Measurements from ENCODE around the gene FILIP1L. TPM values are rescaled to one million over a fixed set of nuclear protein-coding genes. Genes with fewer than 3 reads are reported as not detected.
"Not testable (repeated sequence)": the region's sequence is repeated elsewhere in the genome, so short reads cannot be mapped to it uniquely, and the experiment has no call there.

Gene FILIP1L
- total RNA-seq, 1 donor from 2014 or later = 33.4 TPM

DNA sequence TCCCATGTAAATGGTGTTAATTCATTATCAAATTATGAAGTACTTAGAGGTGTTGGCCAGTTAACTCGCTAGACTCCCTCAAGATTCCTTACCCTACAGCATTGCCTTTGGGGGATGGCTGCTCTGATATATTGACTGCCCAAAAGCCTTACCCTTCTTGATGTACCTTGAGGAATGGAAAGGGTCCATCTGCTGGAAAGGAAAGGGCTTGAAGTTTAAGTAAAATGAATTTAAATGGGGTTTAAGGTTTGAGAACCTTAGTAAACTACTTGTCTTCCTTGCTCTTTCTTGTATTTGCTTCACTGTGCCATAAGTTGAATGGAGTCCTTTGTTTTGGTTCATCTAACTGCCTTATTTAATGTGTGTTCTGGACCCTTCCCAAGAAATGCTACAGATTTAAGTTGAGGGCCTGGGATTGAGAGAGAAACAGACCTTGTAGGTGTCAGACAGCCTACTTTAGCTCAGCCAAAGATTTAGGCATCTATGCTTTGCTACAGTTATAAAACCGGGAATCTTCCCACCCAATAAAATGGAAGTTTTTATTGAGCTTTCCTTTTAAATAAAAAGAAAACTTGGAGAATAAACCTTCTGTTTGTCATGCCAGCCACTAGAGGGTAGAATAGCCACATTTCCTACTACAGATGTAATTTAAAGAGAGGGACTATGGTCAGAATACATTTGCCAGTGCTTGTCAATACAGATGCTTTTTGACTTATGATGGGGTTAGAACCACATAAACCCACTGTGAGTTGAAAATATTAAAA, 271.3 kb downstream of the FILIP1L start:
- H3K4me3 ChIP-seq (ENCODE audit: low read depth, low read length) = no peak overlapping the region
- TF ChIP-seq, protein P1, sequence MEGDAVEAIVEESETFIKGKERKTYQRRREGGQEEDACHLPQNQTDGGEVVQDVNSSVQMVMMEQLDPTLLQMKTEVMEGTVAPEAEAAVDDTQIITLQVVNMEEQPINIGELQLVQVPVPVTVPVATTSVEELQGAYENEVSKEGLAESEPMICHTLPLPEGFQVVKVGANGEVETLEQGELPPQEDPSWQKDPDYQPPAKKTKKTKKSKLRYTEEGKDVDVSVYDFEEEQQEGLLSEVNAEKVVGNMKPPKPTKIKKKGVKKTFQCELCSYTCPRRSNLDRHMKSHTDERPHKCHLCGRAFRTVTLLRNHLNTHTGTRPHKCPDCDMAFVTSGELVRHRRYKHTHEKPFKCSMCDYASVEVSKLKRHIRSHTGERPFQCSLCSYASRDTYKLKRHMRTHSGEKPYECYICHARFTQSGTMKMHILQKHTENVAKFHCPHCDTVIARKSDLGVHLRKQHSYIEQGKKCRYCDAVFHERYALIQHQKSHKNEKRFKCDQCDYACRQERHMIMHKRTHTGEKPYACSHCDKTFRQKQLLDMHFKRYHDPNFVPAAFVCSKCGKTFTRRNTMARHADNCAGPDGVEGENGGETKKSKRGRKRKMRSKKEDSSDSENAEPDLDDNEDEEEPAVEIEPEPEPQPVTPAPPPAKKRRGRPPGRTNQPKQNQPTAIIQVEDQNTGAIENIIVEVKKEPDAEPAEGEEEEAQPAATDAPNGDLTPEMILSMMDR (conservative IDR thresholded peaks at IDR 0.05; ENCODE audit: low read depth, low read length) = peak; percentile 72
- no peak for DNase-seq (ENCODE audit: low read depth)

DNA sequence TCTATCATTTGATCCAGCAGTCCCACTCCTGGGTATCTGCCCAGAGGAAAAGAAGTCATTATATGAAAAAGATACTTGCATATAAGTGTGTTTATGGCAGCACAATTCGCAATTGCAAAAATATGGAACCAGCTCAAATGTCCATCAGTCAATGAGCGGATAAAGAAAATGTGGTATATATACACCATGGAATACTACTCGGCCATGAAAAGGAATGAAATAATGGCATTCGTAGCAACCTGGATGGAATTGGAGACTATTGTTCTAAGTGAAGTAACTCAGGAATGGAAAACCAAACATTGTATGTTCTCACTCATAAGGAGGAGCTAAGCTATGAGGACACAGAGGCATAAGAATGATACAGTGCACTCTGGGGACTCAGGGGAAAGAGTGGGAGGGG, 272.4 kb downstream of the FILIP1L start:
- DNase-seq (ENCODE audit: low read depth); H3K4me3 ChIP-seq (ENCODE audit: low read depth, low read length): not testable (repeated sequence)

DNA sequence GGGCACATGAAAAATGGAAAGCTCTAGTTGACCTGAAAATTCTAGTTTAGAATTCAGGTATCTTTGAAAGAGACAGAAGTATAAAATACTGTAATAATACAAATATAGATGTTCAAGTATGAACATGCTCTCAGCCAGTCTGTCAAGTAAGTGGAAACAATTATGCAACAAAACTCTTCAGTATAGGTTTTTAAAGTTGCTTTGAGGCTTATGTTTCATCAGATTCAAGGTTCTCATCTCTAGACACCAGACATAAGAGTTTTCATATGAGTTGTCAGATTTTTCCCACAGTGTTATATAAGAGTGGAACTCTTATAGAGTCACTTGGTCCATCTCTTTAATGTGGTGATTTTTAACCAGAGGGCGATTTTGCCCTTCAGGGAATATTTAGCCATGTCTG, 274.7 kb downstream of the FILIP1L start:
- TF ChIP-seq, protein P1 (conservative IDR thresholded peaks at IDR 0.05; ENCODE audit: low read depth, low read length) = no peak
- no peak for DNase-seq (ENCODE audit: low read depth)
- no peak overlapping the region for H3K4me3 ChIP-seq (ENCODE audit: low read depth, low read length)

DNA sequence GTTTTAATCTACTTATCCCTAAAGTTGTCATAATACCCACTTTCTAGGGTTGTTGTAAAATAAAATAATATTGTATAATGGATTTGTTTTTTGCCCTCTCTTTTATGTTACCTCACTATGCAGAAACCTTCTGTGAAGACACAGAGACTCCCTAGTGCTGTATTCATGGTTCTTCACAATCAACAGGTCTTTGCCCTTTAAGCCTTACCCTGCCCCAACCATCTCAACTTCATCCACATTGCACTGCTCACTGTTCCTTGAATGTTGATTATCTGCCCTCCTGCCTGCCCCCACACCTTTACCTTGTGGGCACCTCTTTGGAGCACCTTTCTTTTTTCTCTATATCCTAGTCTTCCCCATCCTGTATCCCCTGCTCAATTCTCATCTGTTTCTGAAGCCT, 275.5 kb downstream of the FILIP1L start:
- H3K4me3 ChIP-seq (ENCODE audit: low read depth, low read length) = no peak overlapping the region
- no peak for DNase-seq (ENCODE audit: low read depth)
- TF ChIP-seq, protein P1 (conservative IDR thresholded peaks at IDR 0.05; ENCODE audit: low read depth, low read length) = no peak

DNA sequence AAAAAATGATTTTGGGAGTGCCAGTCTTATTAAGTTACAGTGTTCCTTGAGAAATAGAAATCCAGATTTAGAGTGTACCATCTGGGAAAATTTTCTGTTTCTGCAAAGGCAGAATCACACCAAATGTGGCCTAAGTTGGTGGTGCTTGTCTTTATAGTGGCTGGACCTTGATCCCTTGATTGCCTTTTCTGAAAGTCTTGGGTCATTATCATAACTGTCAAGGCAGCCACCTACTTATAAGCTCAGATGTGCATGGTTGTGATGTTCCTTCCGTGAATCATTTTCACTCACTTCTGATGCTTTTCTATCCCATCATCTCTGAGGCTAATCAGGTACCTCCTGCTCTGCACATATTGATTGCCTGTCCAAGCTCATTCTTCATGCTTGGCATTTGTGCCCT, 276.6 kb downstream of the FILIP1L start:
- no peak overlapping the region for H3K4me3 ChIP-seq (ENCODE audit: low read depth, low read length)
- DNase-seq (ENCODE audit: low read depth) = no peak
- TF ChIP-seq, protein P1 (conservative IDR thresholded peaks at IDR 0.05; ENCODE audit: low read depth, low read length) = no peak

DNA sequence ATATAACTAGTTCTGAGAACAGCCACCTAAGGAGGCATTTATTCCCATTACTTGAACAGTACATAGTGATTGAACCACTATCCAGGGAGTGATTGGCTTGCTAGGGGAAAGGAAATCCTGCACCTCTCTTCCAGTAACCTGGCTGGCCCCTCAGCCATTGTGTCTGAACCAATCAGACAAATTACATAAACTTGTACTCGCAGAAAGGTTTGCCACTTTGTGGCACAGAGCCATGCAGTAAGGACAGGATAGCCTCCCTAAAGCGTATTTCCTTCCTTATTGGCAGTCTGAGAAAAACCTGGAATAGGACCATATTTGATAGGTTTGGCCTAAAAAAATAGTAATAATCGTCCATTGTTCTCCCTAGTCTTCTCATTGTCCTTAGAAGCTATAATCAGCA, 277.6 kb downstream of the FILIP1L start:
- TF ChIP-seq, protein P1 (conservative IDR thresholded peaks at IDR 0.05; ENCODE audit: low read depth, low read length) = no peak
- DNase-seq (ENCODE audit: low read depth) = no peak
- H3K4me3 ChIP-seq (ENCODE audit: low read depth, low read length) = no peak overlapping the region

DNA sequence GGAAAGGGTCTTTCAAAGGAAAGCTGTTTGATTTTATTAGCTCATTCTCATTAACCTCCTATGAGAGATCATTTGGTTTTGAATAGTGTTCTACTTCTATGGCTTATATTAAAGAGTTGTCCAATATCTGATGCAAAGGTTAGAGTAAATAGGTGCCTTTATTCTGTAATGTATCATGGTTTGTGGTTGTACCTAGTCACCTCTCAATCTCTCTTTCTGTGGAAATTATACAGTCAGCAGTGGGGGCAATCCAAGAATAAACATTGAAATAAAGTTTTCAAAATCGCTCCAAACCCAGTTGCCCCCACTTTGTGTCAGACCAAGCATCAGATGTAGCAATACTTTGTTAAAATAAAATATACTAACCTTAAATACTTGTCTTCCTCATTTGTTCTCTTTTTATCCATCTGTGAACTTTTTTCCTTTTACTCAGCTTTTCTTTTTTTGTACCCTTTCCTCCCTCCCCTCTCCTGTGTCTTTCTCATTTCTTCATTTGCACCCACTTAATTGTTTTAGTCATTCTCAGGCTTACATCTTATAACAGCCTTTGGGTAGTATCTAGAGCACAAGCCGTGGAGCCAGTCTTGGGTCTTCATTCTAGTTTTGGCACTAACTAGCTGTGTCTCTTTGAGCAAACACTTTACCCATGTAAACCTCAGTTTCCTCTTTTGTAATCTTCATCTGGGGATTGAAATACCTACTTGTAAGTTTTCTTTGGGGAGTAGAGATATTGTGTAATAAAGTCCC, 279.9 kb downstream of the FILIP1L start:
- TF ChIP-seq, protein P1 (conservative IDR thresholded peaks at IDR 0.05; ENCODE audit: low read depth, low read length) = no peak
- H3K4me3 ChIP-seq (ENCODE audit: low read depth, low read length) = no peak overlapping the region
- no peak for DNase-seq (ENCODE audit: low read depth)
